GM10266 (cell line): ENCODE data around the gene NEUROG1.
"Not testable (repeated sequence)": the region's sequence is repeated elsewhere in the genome, so short reads cannot be mapped to it uniquely, and the experiment has no call there.

ENCODE experiments used
- DNase-seq: peaks from one replicate; pipeline ENCODE4 v3.0.0; 2012; ENCODE audit errors: extremely low spot score
- TF ChIP-seq, protein P1 (sequence below): IDR thresholded peaks from 2 replicates; pipeline ENCODE4 v1.5.1; 2012; ENCODE audit warnings: mild to moderate bottlenecking, low read depth; ENCODE audit not compliant: control insufficient read depth, insufficient read depth; ENCODE audit errors: missing control alignments

The NEUROG1 gene

DNA sequence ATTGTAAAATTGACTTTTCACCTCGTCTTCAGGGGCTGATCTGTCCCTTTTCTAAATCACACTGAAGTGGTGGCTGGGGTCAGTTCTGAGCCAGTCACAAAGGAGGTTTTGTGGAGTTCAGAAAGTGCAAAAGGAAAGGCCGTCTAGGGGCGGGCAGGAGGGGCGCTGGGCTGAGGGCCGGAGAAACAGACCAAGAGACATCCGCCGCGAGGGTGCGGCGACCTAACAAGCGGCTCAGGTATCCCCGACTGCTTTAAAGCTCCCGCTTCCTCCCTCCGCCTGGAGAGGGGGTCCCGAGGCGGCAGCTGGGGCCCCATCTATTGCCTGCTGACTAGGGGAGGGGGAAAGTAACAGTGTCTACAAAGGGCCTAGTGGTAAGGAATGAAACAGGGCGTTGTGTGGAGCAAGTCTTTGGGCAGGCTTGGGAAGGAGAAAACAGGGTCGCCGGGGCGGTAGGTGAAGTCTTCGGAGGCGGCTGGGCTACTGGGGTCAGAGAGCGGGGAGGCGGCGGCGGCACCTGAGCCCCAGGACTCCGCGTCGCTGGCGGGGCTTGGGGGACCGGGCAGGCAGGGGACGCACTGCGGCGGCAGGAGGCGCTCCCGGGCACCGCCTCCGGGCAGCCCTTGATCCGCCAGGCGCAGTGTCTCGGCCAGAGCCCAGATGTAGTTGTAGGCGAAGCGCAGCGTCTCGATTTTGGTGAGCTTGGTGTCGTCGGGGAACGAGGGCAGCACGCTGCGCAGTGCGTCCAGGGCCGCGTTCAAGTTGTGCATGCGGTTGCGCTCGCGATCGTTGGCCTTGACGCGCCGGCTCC, 950 bp downstream of the NEUROG1 start:
- TF ChIP-seq, protein P1, sequence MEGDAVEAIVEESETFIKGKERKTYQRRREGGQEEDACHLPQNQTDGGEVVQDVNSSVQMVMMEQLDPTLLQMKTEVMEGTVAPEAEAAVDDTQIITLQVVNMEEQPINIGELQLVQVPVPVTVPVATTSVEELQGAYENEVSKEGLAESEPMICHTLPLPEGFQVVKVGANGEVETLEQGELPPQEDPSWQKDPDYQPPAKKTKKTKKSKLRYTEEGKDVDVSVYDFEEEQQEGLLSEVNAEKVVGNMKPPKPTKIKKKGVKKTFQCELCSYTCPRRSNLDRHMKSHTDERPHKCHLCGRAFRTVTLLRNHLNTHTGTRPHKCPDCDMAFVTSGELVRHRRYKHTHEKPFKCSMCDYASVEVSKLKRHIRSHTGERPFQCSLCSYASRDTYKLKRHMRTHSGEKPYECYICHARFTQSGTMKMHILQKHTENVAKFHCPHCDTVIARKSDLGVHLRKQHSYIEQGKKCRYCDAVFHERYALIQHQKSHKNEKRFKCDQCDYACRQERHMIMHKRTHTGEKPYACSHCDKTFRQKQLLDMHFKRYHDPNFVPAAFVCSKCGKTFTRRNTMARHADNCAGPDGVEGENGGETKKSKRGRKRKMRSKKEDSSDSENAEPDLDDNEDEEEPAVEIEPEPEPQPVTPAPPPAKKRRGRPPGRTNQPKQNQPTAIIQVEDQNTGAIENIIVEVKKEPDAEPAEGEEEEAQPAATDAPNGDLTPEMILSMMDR, result no peak
- DNase-seq, result no peak

DNA sequence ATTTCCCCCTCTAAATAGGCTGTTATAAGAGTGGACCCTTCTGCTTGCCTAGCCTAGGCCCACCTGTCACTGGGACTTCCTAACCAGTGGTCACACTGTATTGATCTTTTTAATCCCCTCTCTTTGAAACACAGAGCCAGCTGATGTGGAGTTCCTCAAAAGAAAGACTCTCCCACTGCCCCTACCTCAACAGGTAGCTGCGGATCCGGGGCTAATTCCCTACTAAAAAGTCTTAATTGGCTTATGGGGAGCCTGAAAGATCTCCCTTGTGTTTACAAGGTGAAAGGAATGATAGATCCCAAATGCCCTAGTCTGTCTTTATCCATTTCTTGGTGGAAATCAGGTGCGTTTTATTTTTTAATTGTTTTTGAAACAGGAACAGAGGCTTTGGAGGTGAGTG, 2.0 kb downstream of the NEUROG1 start:
- no peak for DNase-seq
- TF ChIP-seq, protein P1, result no peak

- no peak for DNase-seq
- TF ChIP-seq, protein P1, result no peak
These were observed 2.4 kb downstream of the NEUROG1 start for GRCh38 chr5:135533334-135533733.

DNA sequence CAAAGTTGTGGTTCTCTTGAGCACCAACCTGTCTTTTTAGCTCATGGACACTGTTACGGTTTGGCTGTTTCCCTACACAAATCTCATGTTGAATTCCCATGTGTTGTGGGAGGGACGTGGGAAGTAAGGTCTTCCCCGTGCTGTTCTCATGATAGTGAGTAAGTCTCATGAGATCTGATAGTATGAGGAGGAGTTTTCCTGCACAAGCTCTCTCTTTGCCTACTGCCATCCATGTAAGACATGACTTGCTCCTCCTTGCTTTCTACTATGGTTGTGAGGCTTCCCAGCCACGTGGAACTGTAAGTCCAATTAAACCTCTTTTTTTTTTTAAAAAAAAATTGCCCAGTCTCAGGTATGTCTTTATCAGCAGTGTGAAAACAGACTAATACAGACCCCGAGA, 6.2 kb downstream of the NEUROG1 start:
- not testable (repeated sequence) for DNase-seq

DNA sequence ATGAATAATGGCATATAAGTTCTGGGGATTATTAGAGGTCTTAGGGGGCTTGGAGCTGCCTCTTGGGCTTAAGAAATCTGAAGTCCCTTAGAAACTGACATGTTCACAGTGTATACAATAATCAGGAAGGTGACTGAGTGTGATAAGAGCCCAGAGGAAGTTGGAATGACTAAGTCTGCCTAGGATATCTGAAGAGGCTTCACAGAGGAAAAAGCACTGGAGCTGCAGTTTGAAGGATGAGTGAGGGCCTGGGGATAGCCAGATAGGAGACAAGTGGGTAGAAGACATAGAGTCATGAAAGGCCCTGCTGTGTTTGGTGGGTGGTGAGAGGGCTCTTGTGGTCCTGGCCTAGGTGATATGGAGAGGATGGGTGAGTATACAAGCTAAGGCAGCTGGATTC, 8.8 kb downstream of the NEUROG1 start:
- no peak for DNase-seq
- TF ChIP-seq, protein P1, result no peak

- DNase-seq, result no peak
- TF ChIP-seq, protein P1, result no peak
These were observed 13.8 kb downstream of the NEUROG1 start for GRCh38 chr5:135521964-135522363.

GRCh38 chr5:135517631-135518030, 18.1 kb downstream of the NEUROG1 start:
- DNase-seq, result no peak
- TF ChIP-seq, protein P1, result no peak
